CD14-positive monocyte (primary cell): ENCODE results near the gene GAREM2. TPM values are rescaled to one million over a fixed set of nuclear protein-coding genes. Genes with fewer than 3 reads are reported as not detected.

Experiments
- DNase-seq, 3 donors: peaks; one replicate each; pipeline ENCODE4 v3.0.0-alpha.2; 2011 to 2022
- H2AFZ ChIP-seq: 2 replicates; pipeline ENCODE4 v1.6.0; 2012; ENCODE audit warnings: mild to moderate bottlenecking, low read depth, low read length, inconsistent platforms; ENCODE audit not compliant: insufficient read depth, poor library complexity, severe bottlenecking
- H3K27ac ChIP-seq, 2 donors: 1 replicate in 1 of 2; 2 replicates in 1 of 2; pipeline ENCODE4 v1.5.1; 2012 to 2013; ENCODE audit warnings: low read length in 2 of 2, control low read depth in 1 of 2, inconsistent platforms in 1 of 2, low read depth in 1 of 2, mild to moderate bottlenecking in 1 of 2
- H3K27me3 ChIP-seq, 2 donors: one replicate each; pipeline versions ENCODE4 v1.6.0 to v1.6.1; 2011 to 2013; ENCODE audit warnings: low read length in 2 of 2; ENCODE audit not compliant: control insufficient read depth in 2 of 2, insufficient read depth in 2 of 2
- H3K36me3 ChIP-seq, 2 donors: replicated peaks in 1 of 2; 1 replicate in 1 of 2; 2 replicates in 1 of 2; pipeline versions ENCODE4 v1.5.1 to v1.6.1; 2012 to 2013; ENCODE audit warnings: low read length in 2 of 2, control low read depth in 1 of 2, inconsistent platforms in 1 of 2, mild to moderate bottlenecking in 1 of 2; ENCODE audit not compliant: insufficient read depth in 2 of 2, control insufficient read depth in 1 of 2
- H3K4me1 ChIP-seq, 2 donors: 1 replicate in 1 of 2; 2 replicates in 1 of 2; pipeline versions ENCODE4 v1.5.1 to v1.6.1; 2012 to 2013; ENCODE audit warnings: low read length in 2 of 2, control low read depth in 1 of 2, inconsistent platforms in 1 of 2, mild to moderate bottlenecking in 1 of 2, moderate library complexity in 1 of 2; ENCODE audit not compliant: insufficient read depth in 2 of 2, control insufficient read depth in 1 of 2
- H3K4me2 ChIP-seq: replicated peaks from 2 replicates; pipeline ENCODE3; 2012; ENCODE audit warnings: low read length, moderate library complexity, mild to moderate bottlenecking; ENCODE audit not compliant: poor library complexity, severe bottlenecking; ENCODE audit errors: extremely low read depth
- H3K4me3 ChIP-seq, 3 experiments: fragments of 200-600 bp in 1 of 3; sonication (generic) in 1 of 3; replicated peaks in 1 of 3; 1 replicate in 2 of 3; 2 replicates in 1 of 3; pipeline ENCODE4 v1.5.1; 2011 to 2013; ENCODE audit warnings: low read length in 3 of 3, mild to moderate bottlenecking in 3 of 3, control low read depth in 2 of 3, low read depth in 2 of 3, inconsistent platforms in 1 of 3, moderate library complexity in 1 of 3
- H3K79me2 ChIP-seq: 2 replicates; pipeline ENCODE4 v1.6.0; 2012; ENCODE audit warnings: mild to moderate bottlenecking, control low read depth, inconsistent platforms, low read length, moderate library complexity; ENCODE audit not compliant: insufficient read depth
- H3K9ac ChIP-seq: 2 replicates; pipeline ENCODE4 v1.6.0; 2017; ENCODE audit warnings: low read length, mild to moderate bottlenecking; ENCODE audit not compliant: insufficient read depth, poor library complexity, severe bottlenecking
- H3K9me3 ChIP-seq, 2 donors: replicated peaks in 1 of 2; 1 replicate in 1 of 2; 2 replicates in 1 of 2; pipeline versions ENCODE4 v1.5.1 to v1.6.1; 2012 to 2013; ENCODE audit warnings: low read length in 2 of 2, control low read depth in 1 of 2; ENCODE audit not compliant: control insufficient read depth in 1 of 2, insufficient read depth in 1 of 2
- H4K20me1 ChIP-seq: 2 replicates; pipeline ENCODE4 v1.6.0; 2012; ENCODE audit warnings: mild to moderate bottlenecking, low read length, control low read depth, moderate library complexity; ENCODE audit not compliant: insufficient read depth
- H3K27ac Mint-ChIP-seq, 7 donors: one replicate each; pipeline ENCODE4 v1.8.0; 2020; ENCODE audit warnings: mild to moderate bottlenecking in 7 of 7, mixed read lengths in 7 of 7, moderate library complexity in 6 of 7, inconsistent platforms in 2 of 7
- H3K27me3 Mint-ChIP-seq, 3 donors: one replicate each; pipeline ENCODE4 v1.8.0; 2021 to 2022; ENCODE audit warnings: low read depth in 3 of 3, mild to moderate bottlenecking in 3 of 3, mixed read lengths in 3 of 3, moderate library complexity in 3 of 3, inconsistent platforms in 1 of 3
- H3K36me3 Mint-ChIP-seq, 2 donors: one replicate each; pipeline ENCODE4 v1.8.0; 2020; ENCODE audit warnings: mixed read lengths in 2 of 2, inconsistent platforms in 1 of 2, mild to moderate bottlenecking in 1 of 2
- H3K4me1 Mint-ChIP-seq: one replicate; pipeline ENCODE4 v1.8.0; 2020; ENCODE audit warnings: mild to moderate bottlenecking, mixed read lengths
- H3K4me3 Mint-ChIP-seq, 2 donors: one replicate each; pipeline ENCODE4 v1.8.0; 2020; ENCODE audit warnings: mild to moderate bottlenecking in 2 of 2, mixed read lengths in 2 of 2, moderate library complexity in 1 of 2
- H3K9me3 Mint-ChIP-seq, 7 donors: one replicate each; pipeline ENCODE4 v1.8.0; 2020 to 2022; ENCODE audit warnings: mixed read lengths in 7 of 7, mild to moderate bottlenecking in 6 of 7, moderate library complexity in 6 of 7, inconsistent platforms in 2 of 7
- WGBS: methylation state at CpG from one replicate; pipeline ENCODE4 v1.1.5; 2013; ENCODE audit warnings: missing lambda C conversion rate; ENCODE audit not compliant: insufficient coverage; 5-methylcytosine and 5-hydroxymethylcytosine counted together
- intact Hi-C, 2 donors: fragments of 100-400 bp; cut with micrococcal nuclease; formaldehyde crosslinking; loops; one replicate each; pipeline versions ENCODE4 v1.15.0 to v1.15.1; 2023
- polyA plus RNA-seq, 3 donors: library from polyadenylated mRNA; depleted of rRNA in 1 of 3; unstranded in 2 of 3; stranded (reverse) in 1 of 3; fragments of 300-500 nt in 2 of 3; fragments of >200 nt in 1 of 3; fragmentation: Illumina TruSeq in 2 of 3; gene quantifications; 1 replicate in 2 of 3; 2 replicates in 1 of 3; pipeline ENCODE4 v1.2.3, GENCODE V29; 2012 to 2021
- TF ChIP-seq, protein P1 (sequence below): fragments of 200-600 bp; IDR thresholded peaks from one replicate; pipeline ENCODE4 v1.8.0; 2022; ENCODE audit warnings: antibody characterized with exemption, mild to moderate bottlenecking

Gene GAREM2
- polyA plus RNA-seq, 3 donors, result 0.08 to 0.09 TPM; not detected in 1

DNA sequence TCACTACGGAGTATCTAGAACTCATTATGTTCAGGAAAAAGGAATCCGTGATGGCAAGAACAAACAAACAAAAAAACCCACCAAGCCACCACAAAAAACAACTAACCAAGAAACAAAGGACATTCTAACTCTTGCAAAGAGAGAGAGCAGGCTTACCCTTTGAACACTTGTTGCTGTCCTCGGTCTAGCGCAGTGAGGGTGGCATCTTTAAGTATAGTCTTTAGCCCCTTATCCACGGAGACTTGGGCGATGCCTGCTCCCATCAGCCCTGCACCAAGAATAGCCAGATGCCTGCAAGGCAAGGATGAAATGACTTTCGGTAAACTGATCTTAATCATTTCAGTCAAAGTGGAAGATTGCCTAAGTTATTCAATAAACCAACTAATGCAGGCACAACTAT is 31.0 kb downstream of the GAREM2 start:
- intact Hi-C loops, result no loop called here
- no peaks in the 10 kb centered on the region for H4K20me1 ChIP-seq
- no peaks in the 10 kb centered on the region for H3K27me3 ChIP-seq
- Mint-ChIP-seq H3K9me3 (peaks cover 0 to 7% (median 0%) of the 10 kb centered on the region in 7 donors), H3K4me3 (no peak overlapping the region), H3K27me3 (no peaks in the 10 kb centered on the region), H3K4me1 (no peaks in the 10 kb centered on the region), H3K36me3 (peaks cover 89 to 94% of the 10 kb centered on the region in 2 donors), H3K27ac (no peak overlapping the region)
- no peak overlapping the region for H3K27ac ChIP-seq
- no peak for DNase-seq
- H3K36me3 ChIP-seq, result peaks cover 92 to 99% of the 10 kb centered on the region in 2 donors
- no peak overlapping the region for H2AFZ ChIP-seq
- TF ChIP-seq, protein P1, sequence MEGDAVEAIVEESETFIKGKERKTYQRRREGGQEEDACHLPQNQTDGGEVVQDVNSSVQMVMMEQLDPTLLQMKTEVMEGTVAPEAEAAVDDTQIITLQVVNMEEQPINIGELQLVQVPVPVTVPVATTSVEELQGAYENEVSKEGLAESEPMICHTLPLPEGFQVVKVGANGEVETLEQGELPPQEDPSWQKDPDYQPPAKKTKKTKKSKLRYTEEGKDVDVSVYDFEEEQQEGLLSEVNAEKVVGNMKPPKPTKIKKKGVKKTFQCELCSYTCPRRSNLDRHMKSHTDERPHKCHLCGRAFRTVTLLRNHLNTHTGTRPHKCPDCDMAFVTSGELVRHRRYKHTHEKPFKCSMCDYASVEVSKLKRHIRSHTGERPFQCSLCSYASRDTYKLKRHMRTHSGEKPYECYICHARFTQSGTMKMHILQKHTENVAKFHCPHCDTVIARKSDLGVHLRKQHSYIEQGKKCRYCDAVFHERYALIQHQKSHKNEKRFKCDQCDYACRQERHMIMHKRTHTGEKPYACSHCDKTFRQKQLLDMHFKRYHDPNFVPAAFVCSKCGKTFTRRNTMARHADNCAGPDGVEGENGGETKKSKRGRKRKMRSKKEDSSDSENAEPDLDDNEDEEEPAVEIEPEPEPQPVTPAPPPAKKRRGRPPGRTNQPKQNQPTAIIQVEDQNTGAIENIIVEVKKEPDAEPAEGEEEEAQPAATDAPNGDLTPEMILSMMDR, result no peak
- no peak overlapping the region for H3K4me2 ChIP-seq
- H3K9ac ChIP-seq, result no peak overlapping the region
- WGBS, result 98% methylated on average over 6 of the region's 7 CpGs
- H3K9me3 ChIP-seq, result no peaks in the 10 kb centered on the region
- no peaks in the 10 kb centered on the region for H3K79me2 ChIP-seq
- no peaks in the 10 kb centered on the region for H3K4me1 ChIP-seq
- H3K4me3 ChIP-seq, result no peak overlapping the region

DNA sequence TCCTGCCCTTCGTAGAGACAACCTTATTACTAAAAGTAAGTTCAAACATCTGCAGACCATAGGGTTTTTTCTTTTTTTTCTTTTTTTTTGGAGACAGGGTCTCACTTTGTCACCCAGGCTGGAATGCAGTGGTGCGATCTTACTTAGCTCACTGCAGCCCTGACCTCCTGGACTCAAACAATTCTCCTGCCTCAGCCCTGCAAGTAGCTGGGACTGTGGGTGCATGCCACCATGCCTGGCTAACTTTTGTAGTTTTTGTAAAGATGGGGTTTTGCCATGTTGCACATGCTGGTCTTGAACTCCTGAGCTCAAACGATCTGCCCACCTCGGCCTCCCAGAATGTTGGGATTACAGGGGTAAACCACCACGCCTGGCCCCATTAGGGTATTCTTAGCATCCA is 39.1 kb downstream of the GAREM2 start:
- intact Hi-C loops, result no loop called here
- no peaks in the 10 kb centered on the region for H3K4me1 ChIP-seq

More for the DNA sequence above, 39.1 kb downstream of the GAREM2 start:
- WGBS, result 100% methylated on average over 4 of the region's 5 CpGs
- Mint-ChIP-seq H3K27ac (no peak overlapping the region), H3K4me1 (no peaks in the 10 kb centered on the region), H3K4me3 (no peak overlapping the region), H3K27me3 (no peaks in the 10 kb centered on the region), H3K9me3 (no peaks in the 10 kb centered on the region), H3K36me3 (peaks cover 92 to 97% of the 10 kb centered on the region in 2 donors)
- H3K27ac ChIP-seq, result no peak overlapping the region
- H2AFZ ChIP-seq, result no peak overlapping the region
- H3K27me3 ChIP-seq, result no peaks in the 10 kb centered on the region
- DNase-seq, result no peak
- H3K36me3 ChIP-seq, result peaks cover 97 to 100% of the 10 kb centered on the region in 2 donors
- no peaks in the 10 kb centered on the region for H3K79me2 ChIP-seq
- H3K9ac ChIP-seq, result no peak overlapping the region
- TF ChIP-seq, protein P1, result no peak
- peaks cover 11% of the 10 kb centered on the region for H4K20me1 ChIP-seq
- no peak overlapping the region for H3K4me2 ChIP-seq
- no peaks in the 10 kb centered on the region for H3K9me3 ChIP-seq
- no peak overlapping the region for H3K4me3 ChIP-seq
